Nephron (organoid): ENCODE results near the gene NOVA1.

Source experiments
- H3K27ac Mint-ChIP-seq, 3 experiments: 2 replicates each; pipeline ENCODE4 v1.8.0; 2020; ENCODE audit warnings: mixed read lengths in 3 of 3, mild to moderate bottlenecking in 2 of 3, moderate library complexity in 1 of 3
- H3K27me3 Mint-ChIP-seq: 2 replicates; pipeline ENCODE4 v1.8.0; 2021; ENCODE audit warnings: low read depth, mild to moderate bottlenecking, moderate library complexity, mixed read lengths
- H3K36me3 Mint-ChIP-seq: 2 replicates; pipeline ENCODE4 v1.8.0; 2020; ENCODE audit warnings: low read depth, mixed read lengths
- H3K4me1 Mint-ChIP-seq: 2 replicates; pipeline ENCODE4 v1.8.0; 2020; ENCODE audit warnings: mixed read lengths
- H3K4me3 Mint-ChIP-seq, 3 experiments: 2 replicates each; pipeline ENCODE4 v1.8.0; 2020; ENCODE audit warnings: mild to moderate bottlenecking in 3 of 3, mixed read lengths in 3 of 3, moderate library complexity in 2 of 3
- H3K9me3 Mint-ChIP-seq: 2 replicates; pipeline ENCODE4 v1.8.0; 2020; ENCODE audit warnings: mixed read lengths
- CTCF ChIP-seq, 3 experiments: fragments of 200-600 bp; sonication (generic); IDR thresholded peaks; one replicate each; pipeline ENCODE4 v1.5.0; 2021; ENCODE audit warnings: antibody characterized with exemption in 3 of 3; ENCODE audit not compliant: unreplicated experiment in 3 of 3

Gene NOVA1

GRCh38 chr14:26577711-26578110 lies 20.1 kb downstream of the NOVA1 start:
- Mint-ChIP-seq H3K27me3 (no peaks in the 10 kb centered on the region), H3K4me1 (no peaks in the 10 kb centered on the region), H3K27ac (no peak overlapping the region), H3K36me3 (peaks cover 6% of the 10 kb centered on the region), H3K4me3 (no peak overlapping the region), H3K9me3 (no peaks in the 10 kb centered on the region)
- TF ChIP-seq CTCF (IDR thresholded peaks at IDR 0.05; ENCODE audit: unreplicated experiment in 3 of 3), result no peak

- Mint-ChIP-seq H3K4me3 (no peak overlapping the region), H3K36me3 (peaks cover 16% of the 10 kb centered on the region), H3K4me1 (no peaks in the 10 kb centered on the region), H3K27ac (no peak overlapping the region), H3K27me3 (no peaks in the 10 kb centered on the region), H3K9me3 (no peaks in the 10 kb centered on the region)
- TF ChIP-seq CTCF (IDR thresholded peaks at IDR 0.05; ENCODE audit: unreplicated experiment in 3 of 3), result no peak
Observed at GRCh38 chr14:26554069-26554772, 43.6 kb downstream of the NOVA1 start.

- H3K27ac Mint-ChIP-seq, result no peak overlapping the region
- H3K36me3 Mint-ChIP-seq, result peaks cover 11% of the 10 kb centered on the region
- TF ChIP-seq CTCF (IDR thresholded peaks at IDR 0.05; ENCODE audit: unreplicated experiment in 3 of 3), result no peak
- no peak overlapping the region for H3K4me3 Mint-ChIP-seq
- no peaks in the 10 kb centered on the region for H3K27me3 Mint-ChIP-seq
- no peaks in the 10 kb centered on the region for H3K4me1 Mint-ChIP-seq
- no peaks in the 10 kb centered on the region for H3K9me3 Mint-ChIP-seq
Observed at GRCh38 chr14:26549571-26549970, 48.3 kb downstream of the NOVA1 start.

- H3K36me3 Mint-ChIP-seq, result peaks cover 9% of the 10 kb centered on the region
- H3K4me1 Mint-ChIP-seq, result no peaks in the 10 kb centered on the region
- H3K4me3 Mint-ChIP-seq, result no peak overlapping the region
- H3K9me3 Mint-ChIP-seq, result no peaks in the 10 kb centered on the region
- no peak for TF ChIP-seq CTCF (IDR thresholded peaks at IDR 0.05; ENCODE audit: unreplicated experiment in 3 of 3)
- no peaks in the 10 kb centered on the region for H3K27me3 Mint-ChIP-seq
- no peak overlapping the region for H3K27ac Mint-ChIP-seq
Observed at GRCh38 chr14:26548406-26548805, 49.4 kb downstream of the NOVA1 start.

GRCh38 chr14:26538176-26538575 lies 59.7 kb downstream of the NOVA1 start:
- Mint-ChIP-seq H3K4me3 (no peak overlapping the region), H3K36me3 (peaks cover 5% of the 10 kb centered on the region), H3K27me3 (no peaks in the 10 kb centered on the region), H3K27ac (no peak overlapping the region), H3K9me3 (no peaks in the 10 kb centered on the region), H3K4me1 (no peaks in the 10 kb centered on the region)
- no peak for TF ChIP-seq CTCF (IDR thresholded peaks at IDR 0.05; ENCODE audit: unreplicated experiment in 3 of 3)

GRCh38 chr14:26531894-26532293 lies 65.9 kb downstream of the NOVA1 start:
- no peak overlapping the region for H3K27ac Mint-ChIP-seq
- TF ChIP-seq CTCF (IDR thresholded peaks at IDR 0.05; ENCODE audit: unreplicated experiment in 3 of 3), result no peak
- no peaks in the 10 kb centered on the region for H3K9me3 Mint-ChIP-seq
- H3K36me3 Mint-ChIP-seq, result peaks cover 32% of the 10 kb centered on the region
- H3K4me3 Mint-ChIP-seq, result no peak overlapping the region
- no peaks in the 10 kb centered on the region for H3K4me1 Mint-ChIP-seq
- H3K27me3 Mint-ChIP-seq, result no peaks in the 10 kb centered on the region
